Erythroblast (primary cell): ENCODE measurements around the gene RNASE3.

Experiments used
- GATA1 ChIP-seq: IDR thresholded peaks from 2 replicates; pipeline ENCODE4 v1.6.1; 2011; ENCODE audit warnings: low read depth, mild to moderate bottlenecking, control low read depth, low read length, moderate library complexity
- POLR2A ChIP-seq: IDR thresholded peaks from 2 replicates; pipeline ENCODE4 v1.6.1; 2011; ENCODE audit warnings: mild to moderate bottlenecking, low read length

DNA sequence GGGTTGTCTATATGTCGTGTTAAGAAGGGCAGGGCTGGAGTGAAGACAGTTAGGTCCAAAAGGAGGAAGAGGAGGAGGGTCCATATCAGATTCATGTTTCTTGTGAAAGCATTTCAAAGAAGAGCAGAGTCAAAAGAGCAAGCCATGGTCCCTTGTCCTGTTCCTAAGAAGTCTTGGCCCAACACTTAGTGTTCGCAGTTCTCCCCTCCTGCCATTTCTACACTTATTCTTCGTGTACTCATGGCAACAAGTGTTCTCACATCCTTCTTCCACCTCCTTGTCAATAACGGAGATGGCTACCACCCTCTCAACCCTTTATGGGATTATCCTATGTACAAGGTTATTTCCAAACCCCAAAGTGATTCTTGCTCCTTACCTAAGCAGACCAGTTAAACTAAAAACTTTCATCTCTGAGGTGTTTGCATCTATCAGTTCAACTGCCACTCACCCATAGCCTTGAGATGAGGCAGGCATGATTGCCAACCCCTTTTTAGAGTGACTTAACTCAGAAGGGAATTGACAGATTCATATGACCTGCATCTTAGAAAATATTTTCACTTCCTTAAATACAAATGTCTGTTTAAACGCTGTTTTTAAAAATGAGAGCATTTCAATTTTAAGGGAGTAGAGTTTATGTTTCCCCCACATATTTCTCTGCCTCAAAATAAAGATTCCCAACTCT lies 44.3 kb downstream of the RNASE3 start:
- TF ChIP-seq POLR2A: no peak
- no peak for TF ChIP-seq GATA1
